ENCODE measurements around the gene ZNF568. TPM values are rescaled to one million over a fixed set of nuclear protein-coding genes. Genes with fewer than 3 reads are reported as not detected.
A peak's percentile ranks its signal among the peaks of the same experiment; 100 is the strongest.

Gene ZNF568
- total RNA-seq, 1 donor from 2014 or later = 7.3 TPM

DNA sequence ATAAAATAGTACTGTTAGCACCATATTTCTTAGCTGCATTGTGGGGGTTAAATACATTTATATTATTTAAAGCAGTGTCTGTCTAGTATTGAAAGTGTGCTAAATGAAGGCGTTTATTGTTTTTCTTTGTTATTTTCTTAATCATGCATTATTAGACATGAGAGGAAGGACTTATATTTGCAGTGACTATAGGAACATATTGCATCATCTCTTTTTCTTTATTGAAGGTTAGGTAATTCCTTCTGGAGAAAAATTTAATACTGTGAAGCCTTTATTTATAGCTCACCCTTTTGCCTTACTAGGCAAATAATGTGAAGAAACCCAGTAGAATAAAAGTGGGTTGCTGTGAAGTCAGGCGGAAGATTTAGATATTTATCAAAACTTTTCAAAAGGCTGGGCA lies 83.2 kb downstream of the ZNF568 start:
- DNase-seq = no peak

DNA sequence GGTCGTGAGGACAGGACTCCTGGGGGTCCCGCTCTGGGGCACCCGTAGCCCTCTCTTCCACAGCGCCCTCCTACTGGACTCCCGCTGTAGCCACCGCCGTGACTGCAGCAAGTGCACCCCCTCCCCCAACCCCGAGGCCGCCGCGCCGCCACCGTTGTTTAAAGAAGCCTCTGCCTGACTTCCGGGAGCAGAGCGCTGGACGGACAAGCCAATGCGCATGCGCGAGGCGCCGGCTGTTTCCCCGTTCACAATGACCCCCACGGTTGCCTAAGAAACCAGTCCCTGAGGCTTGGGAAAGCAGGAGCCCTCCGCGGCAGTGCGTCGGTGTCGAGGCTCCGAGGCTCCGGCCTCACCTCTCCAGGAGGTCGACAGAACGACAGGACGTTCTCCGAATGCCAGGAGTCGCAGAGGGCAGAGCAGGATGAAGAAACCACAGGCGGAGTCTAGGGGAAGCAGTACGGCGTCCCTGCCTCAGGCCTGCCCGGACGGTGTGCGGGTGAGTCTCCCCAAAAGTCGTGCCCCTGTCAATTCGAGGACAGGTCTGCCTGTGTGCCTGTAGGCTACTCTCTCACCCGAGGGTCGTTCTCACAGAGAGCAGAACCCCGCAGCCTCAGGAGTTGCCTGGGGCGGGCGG lies 91.6 kb downstream of the ZNF568 start:
- peak; percentile 77 for DNase-seq

DNA sequence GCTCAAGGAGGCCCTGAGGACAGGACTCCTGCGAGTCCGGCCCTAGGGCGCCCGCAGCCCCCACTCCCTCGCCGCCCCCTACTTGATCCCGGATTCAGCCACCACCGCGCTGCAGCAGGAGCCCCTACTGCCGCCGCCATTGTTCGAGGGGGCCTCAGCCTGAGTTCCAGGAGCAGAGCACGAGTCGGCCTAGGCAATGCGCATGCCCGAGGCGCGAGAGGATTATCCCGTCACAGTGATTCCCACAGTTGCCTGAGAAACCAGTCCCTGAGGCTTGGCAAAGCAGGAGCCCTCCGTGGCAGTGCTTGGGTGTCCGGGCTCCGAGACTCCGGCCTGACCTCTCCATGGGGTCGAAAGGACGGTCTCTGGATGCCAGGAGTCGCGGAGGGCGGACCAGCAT lies 93.7 kb downstream of the ZNF568 start:
- DNase-seq = no peak

DNA sequence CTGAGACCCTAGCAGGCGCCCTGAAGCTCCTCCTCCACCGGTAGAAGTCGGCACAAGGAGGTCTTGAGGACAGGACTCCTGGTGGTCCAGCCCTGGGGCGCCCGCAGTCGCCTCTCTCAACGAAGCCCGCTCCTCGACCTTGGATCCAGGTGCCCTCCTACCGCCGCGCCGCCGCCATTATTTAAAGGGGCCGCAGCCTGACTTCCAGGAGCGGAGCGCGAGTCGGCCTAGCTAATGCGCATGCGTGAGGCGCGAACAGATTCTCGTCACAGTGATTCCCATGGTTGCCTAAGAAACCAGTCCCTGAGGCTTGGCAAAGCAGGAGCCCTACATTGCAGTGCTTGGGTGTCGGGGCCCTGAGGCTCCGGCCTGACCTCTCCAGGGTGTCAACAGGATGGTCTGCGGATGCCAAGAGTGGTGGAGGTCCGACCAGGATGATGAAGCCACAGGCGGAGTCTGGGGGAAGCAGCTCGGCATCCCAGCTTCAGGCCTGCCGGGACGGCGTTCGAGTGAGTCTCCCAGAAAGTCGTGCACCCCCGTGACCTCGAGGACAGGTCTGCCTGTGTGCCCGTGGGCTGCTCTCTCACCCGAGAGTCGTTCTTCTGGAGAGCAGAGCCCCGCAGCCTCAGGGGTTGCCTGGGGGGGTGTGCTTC lies 96.1 kb downstream of the ZNF568 start:
- no peak for DNase-seq

DNA sequence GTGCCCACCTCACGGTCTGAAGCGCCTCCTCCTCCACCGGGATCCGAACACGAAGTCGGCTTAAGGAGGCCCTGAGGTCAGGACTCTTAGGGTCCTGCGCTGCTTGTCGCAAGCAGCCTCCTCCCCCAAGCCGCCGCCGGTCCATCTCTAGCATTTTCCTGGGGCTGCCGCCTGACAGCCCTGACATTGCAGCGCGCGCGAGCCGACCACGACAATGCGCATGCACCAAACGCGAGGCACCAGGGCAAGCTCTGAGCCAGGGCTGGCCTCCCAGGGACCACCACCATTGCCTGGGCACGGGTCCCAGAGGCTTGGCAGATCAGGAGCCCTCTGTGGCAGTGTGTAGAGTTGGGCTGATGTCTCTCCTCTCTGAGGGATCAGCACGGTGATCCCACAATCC lies 98.3 kb downstream of the ZNF568 start:
- no peak for DNase-seq

DNA sequence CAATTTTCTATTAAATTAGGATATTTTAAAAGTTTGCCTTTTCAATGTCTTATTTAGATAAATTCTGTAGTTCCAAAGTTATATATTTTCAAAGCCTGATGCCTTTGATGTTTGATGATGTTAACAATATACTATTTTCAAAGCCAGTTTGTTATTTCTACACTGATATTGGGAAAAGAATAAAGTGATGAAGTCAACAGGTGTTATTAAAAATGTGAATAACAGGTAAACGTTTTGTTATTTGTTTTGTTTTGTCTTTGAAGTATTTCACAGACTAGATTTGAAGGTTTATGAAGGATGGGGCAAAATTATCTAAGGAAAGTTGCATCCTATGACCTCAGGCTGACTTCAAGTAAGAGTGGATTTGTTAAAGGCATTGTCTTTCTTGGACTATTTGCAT lies 129.0 kb downstream of the ZNF568 start:
- no peak for DNase-seq

Other genes with a start within 250 kb of the ZNF568 start
- gene ZNF461, start 249.5 kb upstream of the ZNF568 start, total RNA-seq = 6.0 and 9.2 TPM in 2 replicates
- 5.3 and 9.2 TPM in 2 replicates for gene ZNF567, start 228.7 kb upstream of the ZNF568 start, total RNA-seq
- gene ZNF850, start 143.5 kb upstream of the ZNF568 start, total RNA-seq = 2.6 and 4.8 TPM in 2 replicates
- gene ZNF790, start 77.9 kb upstream of the ZNF568 start, total RNA-seq = 11.9 and 12.1 TPM in 2 replicates
- gene ZNF345, start 65.5 kb upstream of the ZNF568 start, total RNA-seq = 4.0 and 7.7 TPM in 2 replicates
- 2.0 and 3.7 TPM in 2 replicates for gene ZNF829, start within 50 bp of the ZNF568 start, total RNA-seq
- 9.0 and 9.7 TPM in 2 replicates for gene ZNF420, start 162.1 kb downstream of the ZNF568 start, total RNA-seq

Measured in dermis blood vessel endothelial cell (primary cell).